Neutrophil (primary cell): ENCODE measurements around the gene RBMS1.

ENCODE experiments used
- H3K27ac ChIP-seq: fragments of 200-600 bp; sonication (generic); 2 replicates; pipeline ENCODE4 v1.5.1; 2016; ENCODE audit warnings: mild to moderate bottlenecking, moderate library complexity
- H3K27me3 ChIP-seq: fragments of 200-600 bp; sonication (generic); 2 replicates; pipeline ENCODE4 v1.6.0; 2016; ENCODE audit warnings: mild to moderate bottlenecking
- H3K36me3 ChIP-seq: fragments of 200-600 bp; sonication (generic); 2 replicates; pipeline ENCODE4 v1.5.1; 2017
- H3K4me1 ChIP-seq, 2 experiments: fragments of 200-600 bp in 1 of 2; sonication (generic) in 1 of 2; 1 replicate in 1 of 2; 2 replicates in 1 of 2; pipeline versions ENCODE4 v1.5.1 to v1.6.1; 2013 to 2016; ENCODE audit warnings: low read depth in 1 of 2, low read length in 1 of 2, mild to moderate bottlenecking in 1 of 2, moderate library complexity in 1 of 2; ENCODE audit not compliant: control insufficient read depth in 1 of 2, insufficient read depth in 1 of 2
- H3K4me3 ChIP-seq, 2 experiments: fragments of 200-600 bp in 1 of 2; sonication (generic) in 1 of 2; 1 replicate in 1 of 2; 2 replicates in 1 of 2; pipeline ENCODE4 v1.5.1; 2013 to 2016; ENCODE audit warnings: low read depth in 1 of 2, low read length in 1 of 2, mild to moderate bottlenecking in 1 of 2, moderate library complexity in 1 of 2
- H3K9me3 ChIP-seq: fragments of 200-600 bp; sonication (generic); 2 replicates; pipeline ENCODE4 v1.5.1; 2016
- CTCF ChIP-seq: fragments of 200-600 bp; sonication (generic); IDR thresholded peaks from 2 replicates; pipeline ENCODE4 v1.5.1; 2016; ENCODE audit warnings: antibody characterized with exemption

RBMS1 gene

GRCh38 chr2:160474891-160475787 is 18.5 kb downstream of the RBMS1 start:
- H3K27ac ChIP-seq: no peak overlapping the region
- no peaks in the 10 kb centered on the region for H3K4me1 ChIP-seq

GRCh38 chr2:160474319-160474645 is 19.3 kb downstream of the RBMS1 start:
- Histone ChIP-seq H3K4me1 (no peaks in the 10 kb centered on the region), H3K36me3 (no peaks in the 10 kb centered on the region), H3K4me3 (no peak overlapping the region), H3K27me3 (no peaks in the 10 kb centered on the region), H3K27ac (no peak overlapping the region), H3K9me3 (no peaks in the 10 kb centered on the region)
- TF ChIP-seq CTCF: no peak

More at GRCh38 chr2:160474891-160475787, 18.5 kb downstream of the RBMS1 start:
- no peak for TF ChIP-seq CTCF
- H3K9me3 ChIP-seq: no peaks in the 10 kb centered on the region
- no peaks in the 10 kb centered on the region for H3K27me3 ChIP-seq
- H3K36me3 ChIP-seq: no peaks in the 10 kb centered on the region
- no peak overlapping the region for H3K4me3 ChIP-seq

GRCh38 chr2:160473468-160474318 is 19.9 kb downstream of the RBMS1 start:
- no peaks in the 10 kb centered on the region for H3K4me1 ChIP-seq
- no peak for TF ChIP-seq CTCF
- H3K27ac ChIP-seq: no peak overlapping the region
- H3K4me3 ChIP-seq: no peak overlapping the region
- H3K27me3 ChIP-seq: no peaks in the 10 kb centered on the region
- H3K9me3 ChIP-seq: no peaks in the 10 kb centered on the region
- H3K36me3 ChIP-seq: no peaks in the 10 kb centered on the region

GRCh38 chr2:160472839-160473251 is 20.8 kb downstream of the RBMS1 start:
- Histone ChIP-seq H3K36me3 (no peaks in the 10 kb centered on the region), H3K9me3 (no peaks in the 10 kb centered on the region), H3K27ac (no peak overlapping the region), H3K27me3 (no peaks in the 10 kb centered on the region), H3K4me3 (no peak overlapping the region), H3K4me1 (no peaks in the 10 kb centered on the region)
- TF ChIP-seq CTCF: no peak

- no peak for TF ChIP-seq CTCF
- H3K4me1 ChIP-seq: no peaks in the 10 kb centered on the region
- H3K9me3 ChIP-seq: no peaks in the 10 kb centered on the region
- no peak overlapping the region for H3K4me3 ChIP-seq
- no peaks in the 10 kb centered on the region for H3K36me3 ChIP-seq
- H3K27ac ChIP-seq: no peak overlapping the region
- H3K27me3 ChIP-seq: no peaks in the 10 kb centered on the region
Measured at GRCh38 chr2:160471950-160472349, 21.7 kb downstream of the RBMS1 start.
